OCI-LY3 (cell line): ENCODE results near the gene ADAMTSL5.

ENCODE experiments used
- CTCF ChIP-seq: fragments of 200-600, 300-600 bp; sonication (generic); IDR thresholded peaks from 2 replicates; pipeline ENCODE4 v1.5.1; 2014; ENCODE audit warnings: antibody characterized with exemption, low read length, low read depth
- EZH2phosphoT487 ChIP-seq: fragments of 200-600 bp; shearing (Covaris generic); IDR thresholded peaks from 2 replicates; pipeline ENCODE4 v1.6.1; 2018; ENCODE audit warnings: antibody characterized with exemption, mixed run types, low read depth

GRCh38 chr19:1474011-1474764 is 38.6 kb downstream of the ADAMTSL5 start:
- no peak for TF ChIP-seq CTCF
- TF ChIP-seq EZH2phosphoT487: no peak
